HUES64 (cell line): ENCODE results near the gene ADGRD2.

Experiments
- H3K27ac ChIP-seq: 2 replicates; pipeline ENCODE4 v1.7.0; 2013; ENCODE audit warnings: low read depth, low read length, inconsistent platforms
- H3K27me3 ChIP-seq: 2 replicates; pipeline ENCODE4 v1.6.1; 2013; ENCODE audit warnings: mild to moderate bottlenecking, low read length; ENCODE audit not compliant: insufficient read depth
- H3K36me3 ChIP-seq: 2 replicates; pipeline ENCODE4 v1.6.1; 2013; ENCODE audit warnings: mild to moderate bottlenecking, low read length; ENCODE audit not compliant: insufficient read depth
- H3K4me1 ChIP-seq: 2 replicates; pipeline ENCODE4 v1.6.1; 2013; ENCODE audit warnings: mild to moderate bottlenecking, low read length, moderate library complexity; ENCODE audit not compliant: insufficient read depth
- H3K4me3 ChIP-seq: 2 replicates; pipeline ENCODE4 v1.5.1; 2013; ENCODE audit warnings: mild to moderate bottlenecking, low read length, moderate library complexity
- H3K9ac ChIP-seq: 2 replicates; pipeline ENCODE4 v1.6.1; 2013; ENCODE audit warnings: mild to moderate bottlenecking, low read depth, low read length
- H3K9me3 ChIP-seq: 2 replicates; pipeline ENCODE4 v1.6.1; 2013; ENCODE audit warnings: low read depth, low read length; ENCODE audit not compliant: insufficient read depth
- WGBS: fragments of 150-250, 120-280 bp; methylation state at CpG from one replicate; pipeline ENCODE4 v1.1.7; 2013; ENCODE audit warnings: missing lambda C conversion rate; 5-methylcytosine and 5-hydroxymethylcytosine counted together

The ADGRD2 gene

DNA sequence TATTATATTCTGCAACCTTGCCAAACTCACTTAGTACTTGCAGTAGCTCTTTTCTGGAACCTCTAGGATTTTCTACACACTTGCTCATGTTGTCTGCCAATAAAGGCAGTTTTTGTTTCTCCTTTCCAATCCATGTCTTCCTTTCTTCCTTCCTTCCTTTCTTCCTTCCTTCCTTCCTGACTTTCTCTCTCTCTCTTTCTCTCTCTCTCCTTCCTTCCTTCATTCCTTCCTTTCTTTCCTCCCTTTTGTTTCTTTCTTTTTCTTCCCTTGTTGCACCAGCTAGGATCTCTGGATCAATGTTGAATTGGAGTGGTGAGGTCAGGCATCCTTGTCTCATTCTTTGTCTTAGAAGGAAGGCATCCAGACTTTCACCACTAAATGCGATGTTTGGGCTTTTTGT is 12.5 kb downstream of the ADGRD2 start:
- H3K27me3 ChIP-seq: no peaks in the 10 kb centered on the region; the same call in 1 of the 2 replicates
- WGBS: 100% methylated on average over 1 of the region's 1 CpG
- H3K9me3 ChIP-seq: no peaks in the 10 kb centered on the region

DNA sequence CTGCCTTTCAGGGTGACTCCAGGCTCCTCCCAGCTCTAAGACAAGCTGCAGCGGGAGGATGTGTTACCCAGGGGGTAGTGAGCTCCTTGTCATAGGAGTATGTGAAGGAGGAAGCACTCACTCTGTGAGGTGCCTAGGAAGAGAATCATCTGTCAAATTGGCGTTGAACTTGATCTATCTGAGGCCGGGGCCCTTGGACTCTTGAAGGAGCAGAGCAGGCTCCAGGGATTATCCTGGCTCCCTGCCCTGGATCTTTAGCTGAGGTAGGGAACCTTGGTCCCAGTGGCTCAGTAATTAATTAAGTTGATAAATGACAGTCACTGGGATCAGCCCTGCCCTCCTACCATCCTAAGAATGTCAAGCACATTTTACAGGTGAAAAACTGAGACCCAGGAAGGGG is 15.5 kb downstream of the ADGRD2 start:
- no peaks in the 10 kb centered on the region for H3K36me3 ChIP-seq
- no peaks in the 10 kb centered on the region for H3K9me3 ChIP-seq
- no peak overlapping the region for H3K4me3 ChIP-seq
- 82% methylated on average over 3 of the region's 3 CpGs for WGBS
- no peaks in the 10 kb centered on the region; the same call in 1 of the 2 replicates for H3K27me3 ChIP-seq
- H3K9ac ChIP-seq: no peak overlapping the region
- no peak overlapping the region for H3K27ac ChIP-seq
- H3K4me1 ChIP-seq: no peaks in the 10 kb centered on the region

More for the DNA sequence above, 12.5 kb downstream of the ADGRD2 start:
- Histone ChIP-seq H3K36me3 (no peaks in the 10 kb centered on the region), H3K27ac (no peak overlapping the region), H3K9ac (no peak overlapping the region), H3K4me3 (no peak overlapping the region), H3K4me1 (no peaks in the 10 kb centered on the region)

DNA sequence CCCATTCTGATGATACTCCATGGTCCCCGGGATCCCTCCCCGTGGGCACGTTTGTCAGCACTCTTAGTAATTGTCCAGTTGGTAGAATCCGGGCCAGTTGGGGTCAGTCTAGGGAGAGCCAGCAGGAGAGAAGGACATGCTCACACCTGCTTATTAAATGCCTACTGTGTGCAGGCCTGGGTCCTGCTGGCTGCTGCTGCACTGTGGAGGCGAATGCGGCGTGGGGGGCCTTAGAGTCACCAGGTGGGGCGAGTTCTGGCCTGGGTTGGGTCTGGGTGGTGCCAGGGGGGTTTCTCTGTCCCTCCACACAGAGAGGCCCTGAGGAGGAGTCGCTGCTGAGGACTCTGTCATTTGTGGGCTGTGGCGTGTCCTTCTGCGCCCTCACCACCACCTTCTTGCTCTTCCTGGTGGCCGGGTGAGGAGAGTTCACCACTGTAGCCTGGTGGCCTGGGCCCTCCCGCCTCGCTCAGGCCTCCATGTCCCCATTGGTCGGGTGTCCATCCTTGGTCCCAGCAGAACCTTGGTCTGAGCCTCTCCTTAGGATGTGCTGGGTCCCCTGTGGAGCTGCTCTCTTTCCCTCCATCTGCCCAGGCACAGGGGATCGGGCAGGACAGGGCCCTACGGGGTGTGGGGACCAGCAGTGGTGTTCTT is 17.3 kb downstream of the ADGRD2 start:
- Histone ChIP-seq H3K27me3 (no peaks in the 10 kb centered on the region; the same call in 1 of the 2 replicates), H3K4me1 (no peaks in the 10 kb centered on the region), H3K36me3 (no peaks in the 10 kb centered on the region), H3K9me3 (no peaks in the 10 kb centered on the region), H3K4me3 (no peak overlapping the region), H3K27ac (no peak overlapping the region), H3K9ac (no peak overlapping the region)
- WGBS: 92% methylated on average over 17 of the region's 17 CpGs

GRCh38 chr9:124468061-124468740 is 17.9 kb downstream of the ADGRD2 start:
- WGBS: 94% methylated on average over 19 of the region's 19 CpGs
- Histone ChIP-seq H3K36me3 (no peaks in the 10 kb centered on the region), H3K9me3 (no peaks in the 10 kb centered on the region), H3K27me3 (no peaks in the 10 kb centered on the region; the same call in 1 of the 2 replicates), H3K9ac (no peak overlapping the region), H3K4me3 (no peak overlapping the region), H3K27ac (no peak overlapping the region), H3K4me1 (no peaks in the 10 kb centered on the region)

DNA sequence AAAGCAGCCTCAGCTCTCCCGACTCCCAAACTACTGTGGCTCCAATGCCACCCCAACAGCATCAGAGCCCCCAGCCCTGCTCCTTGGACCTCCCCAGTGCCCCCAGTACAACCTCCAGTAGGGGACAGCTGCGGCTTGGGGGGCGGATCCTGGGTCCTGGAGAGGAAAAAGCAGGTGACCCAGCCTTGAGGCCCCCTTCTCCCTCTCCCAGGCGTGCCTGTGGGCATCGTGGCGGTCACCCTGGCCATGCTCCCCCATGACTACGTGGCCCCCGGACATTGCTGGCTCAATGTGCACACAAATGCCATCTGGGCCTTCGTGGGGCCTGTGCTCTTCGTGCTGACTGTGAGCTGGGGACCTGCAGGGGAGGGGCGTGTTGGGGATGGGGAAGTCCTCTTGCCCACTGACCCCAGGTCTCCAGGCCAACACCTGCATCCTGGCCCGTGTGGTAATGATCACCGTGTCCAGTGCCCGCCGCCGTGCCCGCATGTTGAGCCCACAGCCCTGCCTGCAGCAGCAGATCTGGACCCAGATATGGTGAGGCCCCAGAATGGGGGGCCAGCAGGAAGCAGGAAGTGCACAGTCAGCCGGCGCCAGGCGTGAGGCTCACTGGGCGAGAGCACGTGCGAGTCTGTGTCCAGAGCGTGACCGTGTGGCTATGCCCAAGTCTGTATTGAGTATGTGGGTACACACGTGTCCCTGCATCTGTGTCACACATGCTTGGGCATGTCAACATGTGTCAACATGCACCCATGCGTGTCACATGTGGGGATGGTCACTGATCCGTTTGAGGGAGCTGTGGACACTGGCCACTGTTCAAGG is 19.0 kb downstream of the ADGRD2 start:
- no peak overlapping the region for H3K4me3 ChIP-seq
- no peak overlapping the region for H3K9ac ChIP-seq
- H3K27me3 ChIP-seq: no peaks in the 10 kb centered on the region
- WGBS: 93% methylated on average over 28 of the region's 28 CpGs
- H3K27ac ChIP-seq: no peak overlapping the region
- no peaks in the 10 kb centered on the region for H3K9me3 ChIP-seq
- H3K36me3 ChIP-seq: no peaks in the 10 kb centered on the region
- no peaks in the 10 kb centered on the region for H3K4me1 ChIP-seq

DNA sequence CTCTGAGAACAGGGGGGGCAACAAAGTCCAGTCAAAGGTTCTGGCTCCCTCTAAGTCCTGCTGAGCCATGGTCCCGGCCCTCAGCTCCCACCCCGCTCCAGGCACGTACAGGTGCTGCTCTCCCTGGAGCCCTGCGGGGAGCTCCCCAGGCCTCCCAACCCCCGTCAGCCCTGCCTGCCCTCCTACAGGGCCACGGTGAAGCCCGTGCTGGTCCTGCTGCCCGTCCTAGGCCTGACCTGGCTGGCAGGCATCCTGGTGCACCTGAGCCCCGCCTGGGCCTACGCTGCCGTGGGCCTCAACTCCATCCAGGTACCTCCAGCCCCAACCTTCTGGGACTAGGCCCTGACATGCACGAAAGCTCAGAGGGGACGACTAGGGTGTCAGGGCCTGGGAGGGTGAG is 20.1 kb downstream of the ADGRD2 start:
- Histone ChIP-seq H3K27me3 (no peaks in the 10 kb centered on the region), H3K9me3 (no peaks in the 10 kb centered on the region)

GRCh38 chr9:124470726-124471125 is 20.5 kb downstream of the ADGRD2 start:
- H3K9me3 ChIP-seq: no peaks in the 10 kb centered on the region
- peaks cover 2% of the 10 kb centered on the region; the same call in 1 of the 2 replicates for H3K27me3 ChIP-seq
- H3K4me1 ChIP-seq: no peaks in the 10 kb centered on the region
- WGBS: 96% methylated on average over 7 of the region's 7 CpGs
- H3K4me3 ChIP-seq: no peak overlapping the region
- H3K27ac ChIP-seq: no peak overlapping the region
- H3K9ac ChIP-seq: no peak overlapping the region
- no peaks in the 10 kb centered on the region for H3K36me3 ChIP-seq

More for the DNA sequence above, 20.1 kb downstream of the ADGRD2 start:
- H3K9ac ChIP-seq: no peak overlapping the region
- H3K4me1 ChIP-seq: no peaks in the 10 kb centered on the region
- no peak overlapping the region for H3K4me3 ChIP-seq
- H3K27ac ChIP-seq: no peak overlapping the region
- 89% methylated on average over 13 of the region's 13 CpGs for WGBS
- no peaks in the 10 kb centered on the region for H3K36me3 ChIP-seq

- no peak overlapping the region for H3K4me3 ChIP-seq
- no peaks in the 10 kb centered on the region for H3K9me3 ChIP-seq
- no peaks in the 10 kb centered on the region for H3K4me1 ChIP-seq
These were observed 21.5 kb downstream of the ADGRD2 start for GRCh38 chr9:124471761-124472160.

GRCh38 chr9:124472770-124473169 is 22.5 kb downstream of the ADGRD2 start:
- WGBS: 86% methylated on average over 7 of the region's 7 CpGs
- H3K27ac ChIP-seq: no peak overlapping the region
- no peaks in the 10 kb centered on the region for H3K4me1 ChIP-seq

More at GRCh38 chr9:124471761-124472160, 21.5 kb downstream of the ADGRD2 start:
- Histone ChIP-seq H3K9ac (no peak overlapping the region), H3K27me3 (peaks cover 12% of the 10 kb centered on the region), H3K36me3 (no peaks in the 10 kb centered on the region), H3K27ac (no peak overlapping the region)
- 85% methylated on average over 9 of the region's 9 CpGs for WGBS

DNA sequence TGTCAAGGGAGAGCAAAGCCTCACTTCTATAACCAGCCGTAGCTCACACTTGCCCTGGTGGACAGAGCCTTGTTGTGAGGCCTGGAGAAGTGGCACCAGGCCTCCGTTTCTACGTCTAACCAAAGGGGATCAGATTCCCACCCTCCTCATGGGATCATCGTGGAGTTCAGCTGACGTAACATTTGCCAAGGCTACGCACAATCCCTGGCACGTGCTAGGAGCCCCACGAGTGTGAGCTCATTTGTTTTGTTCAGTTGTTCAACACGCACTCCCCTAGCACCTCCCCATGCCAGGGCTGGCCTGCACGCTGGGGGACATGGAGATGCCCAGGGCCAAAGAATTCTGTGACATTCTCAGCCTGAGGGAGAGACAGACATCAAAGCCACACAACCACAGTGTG is 23.1 kb downstream of the ADGRD2 start:
- Histone ChIP-seq H3K27ac (no peak overlapping the region), H3K4me3 (no peak overlapping the region), H3K9ac (no peak overlapping the region), H3K9me3 (no peaks in the 10 kb centered on the region), H3K27me3 (peaks cover 24% of the 10 kb centered on the region), H3K36me3 (no peaks in the 10 kb centered on the region), H3K4me1 (peaks cover 2% of the 10 kb centered on the region; the same call in 1 of the 2 replicates)
- 91% methylated on average over 10 of the region's 10 CpGs for WGBS

More at GRCh38 chr9:124472770-124473169, 22.5 kb downstream of the ADGRD2 start:
- Histone ChIP-seq H3K36me3 (no peaks in the 10 kb centered on the region), H3K27me3 (peaks cover 20% of the 10 kb centered on the region), H3K9ac (no peak overlapping the region), H3K9me3 (no peaks in the 10 kb centered on the region), H3K4me3 (no peak overlapping the region)

DNA sequence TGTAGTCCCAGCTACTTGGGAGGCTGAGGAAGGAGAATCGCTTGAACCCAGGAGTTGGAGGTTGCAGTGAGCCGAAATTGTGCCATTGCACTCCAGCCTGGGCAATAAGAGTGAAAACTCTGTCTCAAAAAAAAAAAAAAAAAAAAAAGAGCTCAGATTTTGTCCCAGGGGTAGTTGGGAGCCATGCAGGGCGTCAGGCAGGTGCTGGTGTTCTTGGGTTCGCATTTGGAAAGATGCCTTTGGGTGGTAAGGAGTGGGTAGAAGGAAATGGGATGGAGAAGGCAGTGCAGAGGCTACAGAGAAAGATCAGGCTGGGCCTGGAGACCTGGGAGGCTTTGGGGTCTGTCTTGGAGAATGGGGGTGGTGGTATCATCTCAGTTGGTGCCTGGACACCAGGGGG is 23.9 kb downstream of the ADGRD2 start:
- Histone ChIP-seq H3K9ac (no peak overlapping the region), H3K36me3 (no peaks in the 10 kb centered on the region), H3K27me3 (peaks cover 32% of the 10 kb centered on the region), H3K4me3 (no peak overlapping the region), H3K9me3 (no peaks in the 10 kb centered on the region), H3K4me1 (peaks cover 4% of the 10 kb centered on the region; the same call in 1 of the 2 replicates), H3K27ac (no peak overlapping the region)
- WGBS: 74% methylated on average over 4 of the region's 4 CpGs
